ENCODE results near the gene SYT9. TPM values are rescaled to one million over a fixed set of nuclear protein-coding genes. Genes with fewer than 3 reads are reported as not detected.

SYT9 gene
- polyA plus RNA-seq, 1 donor from 2014 or later = 2.3 TPM

DNA sequence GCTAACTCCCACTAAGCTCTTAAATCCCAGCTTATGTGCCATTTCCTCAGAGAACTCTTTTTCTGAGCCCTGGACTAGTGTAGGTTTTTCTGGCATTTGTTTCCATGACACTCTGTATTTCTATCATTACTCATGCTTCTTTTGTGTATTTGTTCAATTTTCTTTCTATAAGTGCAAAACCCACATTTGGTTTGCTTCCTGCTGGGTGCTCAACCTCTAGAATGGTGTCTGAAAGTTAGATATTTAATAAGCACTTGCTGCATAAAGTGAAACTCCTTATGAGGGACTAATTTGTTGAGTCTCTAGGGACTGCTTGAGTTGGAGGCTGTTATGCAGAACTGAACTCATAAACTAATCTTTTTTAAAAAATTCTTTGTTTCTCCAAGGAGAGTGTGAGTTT lies 68.6 kb downstream of the SYT9 start:
- Histone ChIP-seq H3K27me3 (ENCODE audit: insufficient read depth, low read depth, low read length) (no peaks in the 10 kb centered on the region), H3K4me2 (ENCODE audit: low read length) (no peak overlapping the region), H3F3A (ENCODE audit: insufficient read depth, low read length, poor library complexity, severe bottlenecking) (no peaks in the 10 kb centered on the region), H3K9me3 (ENCODE audit: low read length) (no peaks in the 10 kb centered on the region), H3K36me3 (ENCODE audit: insufficient read depth, low read length) (no peaks in the 10 kb centered on the region), H3K27ac (ENCODE audit: low read length) (no peak overlapping the region), H3K9me2 (ENCODE audit: insufficient read depth, low read length) (no peaks in the 10 kb centered on the region), H3K9ac (ENCODE audit: low read length) (no peak overlapping the region), H3K4me3 (ENCODE audit: low read length) (no peak overlapping the region), H2AFZ (ENCODE audit: low read depth, low read length) (no peak overlapping the region), H4K20me1 (ENCODE audit: insufficient read depth) (no peaks in the 10 kb centered on the region), H3K79me2 (replicated peaks; ENCODE audit: insufficient read depth, low read length) (no peaks in the 10 kb centered on the region)
- TF ChIP-seq MXI1 (conservative IDR thresholded peaks at IDR 0.05; ENCODE audit: poor library complexity, severe bottlenecking) = no peak
- no peak for TF ChIP-seq TAF1 (IDR thresholded peaks at IDR 0.05; ENCODE audit: low read depth)
- TF ChIP-seq REST (IDR thresholded peaks at IDR 0.05; ENCODE audit: borderline replicate concordance) = no peak
- no peak for TF ChIP-seq EP300 (conservative IDR thresholded peaks at IDR 0.05; ENCODE audit: poor library complexity, severe bottlenecking)
- no peak for TF ChIP-seq CTCF (IDR thresholded peaks at IDR 0.05; ENCODE audit: poor library complexity, severe bottlenecking)
- no peak for TF ChIP-seq SMC3 (conservative IDR thresholded peaks at IDR 0.05; ENCODE audit: poor library complexity)
- TF ChIP-seq POLR2AphosphoS5 (IDR thresholded peaks at IDR 0.05) = no peak
- no peak for TF ChIP-seq RAD21 (conservative IDR thresholded peaks at IDR 0.05)
- no peak for TF ChIP-seq EZH2 (IDR thresholded peaks at IDR 0.05; ENCODE audit: borderline replicate concordance, insufficient read depth, low read length, poor library complexity, severe bottlenecking)

- Histone ChIP-seq H3K9me3 (ENCODE audit: low read length) (no peaks in the 10 kb centered on the region), H3F3A (ENCODE audit: insufficient read depth, low read length, poor library complexity, severe bottlenecking) (no peaks in the 10 kb centered on the region)
- no peak for TF ChIP-seq RAD21 (conservative IDR thresholded peaks at IDR 0.05)
- TF ChIP-seq EZH2 (IDR thresholded peaks at IDR 0.05; ENCODE audit: borderline replicate concordance, insufficient read depth, low read length, poor library complexity, severe bottlenecking) = no peak
- TF ChIP-seq EP300 (conservative IDR thresholded peaks at IDR 0.05; ENCODE audit: poor library complexity, severe bottlenecking) = no peak
- no peak for TF ChIP-seq REST (IDR thresholded peaks at IDR 0.05; ENCODE audit: borderline replicate concordance)
- no peak for TF ChIP-seq SMC3 (conservative IDR thresholded peaks at IDR 0.05; ENCODE audit: poor library complexity)
These were observed 70.1 kb downstream of the SYT9 start for GRCh38 chr11:7321473-7322450.

More at GRCh38 chr11:7321473-7322450, 70.1 kb downstream of the SYT9 start:
- Histone ChIP-seq H3K9me2 (ENCODE audit: insufficient read depth, low read length) (no peaks in the 10 kb centered on the region), H2AFZ (ENCODE audit: low read depth, low read length) (no peak overlapping the region), H3K27ac (ENCODE audit: low read length) (no peak overlapping the region), H3K4me3 (ENCODE audit: low read length) (no peak overlapping the region), H3K36me3 (ENCODE audit: insufficient read depth, low read length) (no peaks in the 10 kb centered on the region), H3K4me2 (ENCODE audit: low read length) (no peak overlapping the region), H4K20me1 (ENCODE audit: insufficient read depth) (no peaks in the 10 kb centered on the region), H3K27me3 (ENCODE audit: insufficient read depth, low read depth, low read length) (no peaks in the 10 kb centered on the region), H3K79me2 (replicated peaks; ENCODE audit: insufficient read depth, low read length) (no peaks in the 10 kb centered on the region), H3K9ac (ENCODE audit: low read length) (no peak overlapping the region)
